Right lobe of liver (tissue), 6 donors: ENCODE measurements around the gene PRF1. TPM values are rescaled to one million over a fixed set of nuclear protein-coding genes. Genes with fewer than 3 reads are reported as not detected.

Experiments used
- ATAC-seq, 4 donors: fragments of 200-7000 bp; cut with Tn5 transposase; one replicate each; pipeline ENCODE4 v1.9.1; 2020; ENCODE audit warnings: mild to moderate bottlenecking in 4 of 4, moderate library complexity in 4 of 4
- DNase-seq, 3 donors: peaks; one replicate each; pipeline ENCODE4 v3.0.0-alpha.2; 2020
- H3K27ac ChIP-seq, 3 donors: fragments of 200-600 bp; one replicate each; pipeline ENCODE4 v1.8.0; 2022
- H3K27me3 ChIP-seq, 2 donors: fragments of 200-600 bp; one replicate each; pipeline ENCODE4 v1.8.0; 2022
- H3K36me3 ChIP-seq, 4 donors: fragments of 200-600 bp; sonication (generic) in 1 of 4; one replicate each; pipeline versions ENCODE4 v1.5.1 to v1.8.0; 2017 to 2022; ENCODE audit warnings: control low read depth in 1 of 4
- H3K4me1 ChIP-seq, 4 donors: fragments of 200-600 bp; sonication (generic) in 1 of 4; one replicate each; pipeline versions ENCODE4 v1.5.1 to v1.8.0; 2017 to 2022; ENCODE audit warnings: control low read depth in 1 of 4
- H3K4me3 ChIP-seq, 3 donors: fragments of 200-600 bp; one replicate each; pipeline ENCODE4 v1.8.0; 2022
- H3K9me3 ChIP-seq, 4 donors: fragments of 200-600 bp; sonication (generic) in 1 of 4; one replicate each; pipeline versions ENCODE4 v1.5.1 to v1.8.0; 2017 to 2022; ENCODE audit warnings: control low read depth in 1 of 4
- POLR2A ChIP-seq: fragments of 450-650 bp; IDR thresholded peaks from one replicate; pipeline ENCODE4 v1.6.1; 2017; ENCODE audit warnings: antibody characterized with exemption, mild to moderate bottlenecking
- WGBS: methylation state at CpG from one replicate; pipeline ENCODE4 v1.1.6; 2018; ENCODE audit warnings: low coverage, low lambda C conversion rate; ENCODE audit not compliant: insufficient coverage; ENCODE audit errors: missing lambda C conversion rate; 5-methylcytosine and 5-hydroxymethylcytosine counted together
- intact Hi-C, 2 donors: fragments of 100-400 bp; cut with DNase I; formaldehyde crosslinking; loops; one replicate each; pipeline versions ENCODE4 v1.11.2 to v1.14.1; 2022
- total RNA-seq, 6 experiments: library from RNA; depleted of rRNA in 2 of 6; stranded (reverse); fragments of >200 nt in 2 of 6; fragmentation: NEBNext Ultra II Directional in 3 of 6; extraction: Animal tissue kit (Norgen Biotek cat#: 25700) in 3 of 6; gene quantifications; one replicate each; pipeline versions ENCODE4 v1.1.0 to v1.2.4, GENCODE V29; 2016 to 2023
- TF ChIP-seq, protein P1 (sequence below), 4 donors: fragments of 200-600 bp in 3 of 4; fragments of 450-650 bp in 1 of 4; IDR thresholded peaks; one replicate each; pipeline versions ENCODE4 v1.5.1 to v1.8.0; 2016 to 2022; ENCODE audit warnings: antibody characterized with exemption in 4 of 4, mild to moderate bottlenecking in 2 of 4
- donor health status: DM: no; HTN: yes; CAD: no.
- donor health status: DM: no; HTN: no; CAD: no.
- donor health status: DM: no; HTN: no; CAD: no.
- donor health status: DM: no; HTN: yes; CAD: no.
- donor health status: DM: no; HTN: yes; CAD: no.

Gene PRF1
- total RNA-seq, 6 experiments from 2014 or later = 1.7 to 6.5 (median 3.1) TPM

DNA sequence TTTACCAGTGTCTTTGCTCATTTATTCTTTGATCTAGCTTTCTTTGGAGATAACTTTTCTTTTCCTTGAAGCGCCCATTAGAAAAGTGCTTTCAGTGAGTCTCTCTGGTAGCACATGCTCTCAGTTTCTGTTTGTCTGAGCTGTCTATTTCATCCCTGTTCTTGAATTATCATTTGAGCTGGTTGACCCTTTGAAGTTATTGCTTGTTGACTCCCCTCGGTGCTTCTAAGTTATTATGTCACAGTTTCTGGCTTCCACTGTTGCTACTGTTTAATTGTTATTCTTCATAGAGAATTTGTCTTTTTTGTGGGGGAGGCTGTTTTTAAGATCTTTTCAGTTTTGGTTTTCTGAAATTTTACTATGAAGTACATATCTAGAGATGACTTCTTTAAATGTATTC, 11.4 kb upstream of the PRF1 start:
- Histone ChIP-seq H3K4me3 (no peak overlapping the region), H3K36me3 (no peaks in the 10 kb centered on the region), H3K27ac (no peak overlapping the region), H3K9me3 (no peaks in the 10 kb centered on the region), H3K4me1 (no peaks in the 10 kb centered on the region), H3K27me3 (no peaks in the 10 kb centered on the region)
- whole genome bisulfite sequencing = 59% methylated on average over 2 of the region's 2 CpGs
- no peak for DNase-seq
- intact Hi-C loops = no loop called here
- no peak for ATAC-seq
- TF ChIP-seq, protein P1, sequence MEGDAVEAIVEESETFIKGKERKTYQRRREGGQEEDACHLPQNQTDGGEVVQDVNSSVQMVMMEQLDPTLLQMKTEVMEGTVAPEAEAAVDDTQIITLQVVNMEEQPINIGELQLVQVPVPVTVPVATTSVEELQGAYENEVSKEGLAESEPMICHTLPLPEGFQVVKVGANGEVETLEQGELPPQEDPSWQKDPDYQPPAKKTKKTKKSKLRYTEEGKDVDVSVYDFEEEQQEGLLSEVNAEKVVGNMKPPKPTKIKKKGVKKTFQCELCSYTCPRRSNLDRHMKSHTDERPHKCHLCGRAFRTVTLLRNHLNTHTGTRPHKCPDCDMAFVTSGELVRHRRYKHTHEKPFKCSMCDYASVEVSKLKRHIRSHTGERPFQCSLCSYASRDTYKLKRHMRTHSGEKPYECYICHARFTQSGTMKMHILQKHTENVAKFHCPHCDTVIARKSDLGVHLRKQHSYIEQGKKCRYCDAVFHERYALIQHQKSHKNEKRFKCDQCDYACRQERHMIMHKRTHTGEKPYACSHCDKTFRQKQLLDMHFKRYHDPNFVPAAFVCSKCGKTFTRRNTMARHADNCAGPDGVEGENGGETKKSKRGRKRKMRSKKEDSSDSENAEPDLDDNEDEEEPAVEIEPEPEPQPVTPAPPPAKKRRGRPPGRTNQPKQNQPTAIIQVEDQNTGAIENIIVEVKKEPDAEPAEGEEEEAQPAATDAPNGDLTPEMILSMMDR (IDR thresholded peaks at IDR 0.05) = no peak

DNA sequence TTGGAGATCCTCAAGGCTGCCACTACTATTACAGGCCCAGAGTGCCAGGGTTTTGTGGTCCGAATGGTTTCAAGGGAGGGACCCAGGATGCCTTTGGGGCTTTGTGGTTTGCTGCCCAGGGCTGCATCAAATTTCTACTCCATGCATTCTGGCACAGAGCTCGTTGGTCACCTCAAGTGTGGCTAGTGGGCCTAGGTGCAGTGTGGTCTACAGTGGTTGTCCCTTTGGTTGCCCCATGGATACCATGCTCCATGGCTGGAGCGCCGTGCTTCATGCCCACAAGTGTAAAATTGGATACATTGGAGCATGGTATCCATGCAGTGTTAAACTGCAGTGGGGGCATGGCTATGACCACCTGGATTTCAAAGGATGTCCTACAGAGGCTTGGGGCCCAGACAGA, 5.4 kb upstream of the PRF1 start:
- DNase-seq (no peak), ATAC-seq (no peak)
- Histone ChIP-seq H3K27ac (no peak overlapping the region), H3K4me3 (no peak overlapping the region), H3K4me1 (no peaks in the 10 kb centered on the region), H3K9me3 (no peaks in the 10 kb centered on the region), H3K36me3 (no peaks in the 10 kb centered on the region), H3K27me3 (no peaks in the 10 kb centered on the region)
- 81% methylated on average over 3 of the region's 4 CpGs for WGBS
- TF ChIP-seq POLR2A = no peak
- TF ChIP-seq, protein P1 (IDR thresholded peaks at IDR 0.05) = no peak
- intact Hi-C loops = no loop called here

DNA sequence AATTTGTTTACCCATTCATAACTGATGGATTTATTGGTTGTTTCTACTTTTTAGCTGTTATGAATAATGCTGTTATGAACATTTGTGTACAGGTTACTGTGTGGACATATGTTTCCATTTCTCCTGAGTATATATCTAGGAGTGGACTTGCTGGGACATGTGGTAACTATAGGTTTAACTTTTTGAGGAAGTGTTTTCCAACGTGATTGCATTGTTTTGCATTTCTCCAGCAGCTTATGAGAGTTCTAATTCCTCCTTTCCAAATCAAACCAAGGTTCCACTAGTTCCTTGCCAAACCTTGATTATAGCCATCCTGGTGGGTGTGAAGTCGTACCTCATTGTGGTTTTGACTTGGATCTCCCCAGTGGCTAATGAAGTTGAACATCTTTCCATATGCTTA, 2.6 kb upstream of the PRF1 start:
- DNase-seq (no peak), ATAC-seq (no peak)
- WGBS = 53% methylated on average over 2 of the region's 2 CpGs
- Histone ChIP-seq H3K36me3 (no peaks in the 10 kb centered on the region), H3K9me3 (no peaks in the 10 kb centered on the region), H3K27ac (no peak overlapping the region), H3K27me3 (no peaks in the 10 kb centered on the region), H3K4me3 (no peak overlapping the region), H3K4me1 (no peaks in the 10 kb centered on the region)
- TF ChIP-seq, protein P1 (IDR thresholded peaks at IDR 0.05) = no peak
- TF ChIP-seq POLR2A = no peak
- intact Hi-C loops = no loop called here

DNA sequence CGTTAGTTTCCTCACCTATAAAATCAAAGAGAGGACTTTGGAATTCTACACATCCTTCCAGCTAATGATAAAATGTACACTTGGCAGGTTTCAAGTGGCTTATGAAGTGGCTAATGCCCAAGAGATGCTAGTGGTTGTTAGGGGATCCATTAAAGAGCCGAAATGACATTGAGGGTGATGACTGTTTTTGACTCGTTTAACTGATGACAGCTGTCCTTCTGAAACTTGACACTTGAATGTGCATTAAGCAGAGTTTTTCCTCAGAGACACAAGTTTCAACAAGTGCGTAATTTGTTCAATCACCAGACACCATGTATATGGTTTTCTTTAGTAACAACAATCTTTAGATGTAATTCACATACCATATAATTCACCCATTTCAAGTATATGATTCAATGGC, 1.6 kb upstream of the PRF1 start:
- H3K36me3 ChIP-seq = no peaks in the 10 kb centered on the region
- H3K27me3 ChIP-seq = no peaks in the 10 kb centered on the region
- TF ChIP-seq, protein P1 (IDR thresholded peaks at IDR 0.05) = no peak
- no peak for TF ChIP-seq POLR2A
- H3K9me3 ChIP-seq = no peaks in the 10 kb centered on the region
- DNase-seq (no peak), ATAC-seq (no peak)
- H3K4me3 ChIP-seq = no peak overlapping the region
- no peak overlapping the region for H3K27ac ChIP-seq
- intact Hi-C loops = no loop called here
- no peaks in the 10 kb centered on the region for H3K4me1 ChIP-seq
- 48% methylated on average over 4 of the region's 4 CpGs for WGBS

DNA sequence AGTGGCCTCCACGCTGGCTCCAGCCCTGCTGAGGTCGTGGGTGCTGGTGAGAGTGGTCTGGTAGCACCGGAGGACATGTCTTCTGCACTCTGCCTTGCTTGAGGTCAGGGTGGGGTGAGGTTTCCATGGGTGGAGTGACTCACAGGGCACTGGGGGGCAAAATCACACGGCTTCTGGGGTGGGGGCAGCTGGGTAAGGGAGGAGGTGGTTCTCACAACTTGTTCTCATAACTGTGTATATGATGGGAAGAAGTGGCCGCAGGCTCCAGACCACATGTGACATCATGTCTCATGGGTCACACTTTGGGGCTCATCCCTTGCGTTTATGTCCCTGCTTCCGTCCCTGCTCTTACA, 884 bp upstream of the PRF1 start:
- TF ChIP-seq, protein P1 (IDR thresholded peaks at IDR 0.05) = no peak
- no peak for TF ChIP-seq POLR2A
- Histone ChIP-seq H3K4me1 (no peaks in the 10 kb centered on the region), H3K27ac (peak overlapping the region in 1 of 3 donors; percentile 43), H3K9me3 (no peaks in the 10 kb centered on the region), H3K27me3 (no peaks in the 10 kb centered on the region), H3K36me3 (no peaks in the 10 kb centered on the region), H3K4me3 (no peak overlapping the region)
- ATAC-seq (peak in 3 of 4 donors; percentile 19 to 46 (median 37)), DNase-seq (no peak)
- intact Hi-C loops = no loop called here
- WGBS = 40% methylated on average over 3 of the region's 7 CpGs
